Subcutaneous adipose tissue (tissue), 4 donors: ENCODE measurements around the gene PPP1R13B. TPM values are rescaled to one million over a fixed set of nuclear protein-coding genes. Genes with fewer than 3 reads are reported as not detected.

ENCODE experiments used
- total RNA-seq, 4 donors: library from RNA; depleted of rRNA; stranded (reverse); fragments of >200 nt; gene quantifications; one replicate each; pipeline ENCODE4 v1.1.0, GENCODE V29; 2016
- TF ChIP-seq, protein P1 (sequence below): fragments of 450-650 bp; IDR thresholded peaks from one replicate; pipeline ENCODE4 v1.5.1; 2016; ENCODE audit warnings: low read depth, mild to moderate bottlenecking, control low read depth, antibody characterized with exemption, moderate library complexity

PPP1R13B gene
- total RNA-seq, 4 donors from 2014 or later, result 3.6 to 18.8 (median 8.6) TPM

DNA sequence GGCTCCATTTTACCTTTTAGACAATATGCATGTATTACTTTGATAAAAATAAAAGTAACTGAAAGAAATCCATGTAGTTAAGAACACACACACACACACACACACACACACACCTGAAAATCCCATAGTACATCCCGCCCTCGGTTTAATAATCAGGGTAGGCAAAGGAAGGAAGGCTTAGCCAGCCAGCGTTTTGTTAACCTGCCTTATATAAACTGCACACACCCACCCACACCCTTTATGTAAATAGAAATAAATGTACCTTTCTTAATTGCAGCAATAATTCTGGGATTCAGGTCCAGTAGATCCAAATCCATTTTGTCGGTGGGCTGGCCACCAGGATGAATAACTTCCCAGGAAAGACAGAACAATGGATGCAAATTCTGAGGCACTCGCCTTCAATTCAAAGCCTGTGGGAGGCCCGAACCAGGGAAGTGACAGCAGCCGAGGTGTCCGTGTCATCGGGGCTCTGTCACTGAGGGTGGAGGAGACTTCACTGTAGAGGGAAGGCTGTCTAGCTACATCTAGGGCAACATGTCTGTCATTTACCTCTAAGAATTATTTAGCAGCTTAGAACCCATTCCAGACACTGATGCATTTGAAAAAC is 136.5 kb downstream of the PPP1R13B start:
- TF ChIP-seq, protein P1, sequence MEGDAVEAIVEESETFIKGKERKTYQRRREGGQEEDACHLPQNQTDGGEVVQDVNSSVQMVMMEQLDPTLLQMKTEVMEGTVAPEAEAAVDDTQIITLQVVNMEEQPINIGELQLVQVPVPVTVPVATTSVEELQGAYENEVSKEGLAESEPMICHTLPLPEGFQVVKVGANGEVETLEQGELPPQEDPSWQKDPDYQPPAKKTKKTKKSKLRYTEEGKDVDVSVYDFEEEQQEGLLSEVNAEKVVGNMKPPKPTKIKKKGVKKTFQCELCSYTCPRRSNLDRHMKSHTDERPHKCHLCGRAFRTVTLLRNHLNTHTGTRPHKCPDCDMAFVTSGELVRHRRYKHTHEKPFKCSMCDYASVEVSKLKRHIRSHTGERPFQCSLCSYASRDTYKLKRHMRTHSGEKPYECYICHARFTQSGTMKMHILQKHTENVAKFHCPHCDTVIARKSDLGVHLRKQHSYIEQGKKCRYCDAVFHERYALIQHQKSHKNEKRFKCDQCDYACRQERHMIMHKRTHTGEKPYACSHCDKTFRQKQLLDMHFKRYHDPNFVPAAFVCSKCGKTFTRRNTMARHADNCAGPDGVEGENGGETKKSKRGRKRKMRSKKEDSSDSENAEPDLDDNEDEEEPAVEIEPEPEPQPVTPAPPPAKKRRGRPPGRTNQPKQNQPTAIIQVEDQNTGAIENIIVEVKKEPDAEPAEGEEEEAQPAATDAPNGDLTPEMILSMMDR, result no peak

DNA sequence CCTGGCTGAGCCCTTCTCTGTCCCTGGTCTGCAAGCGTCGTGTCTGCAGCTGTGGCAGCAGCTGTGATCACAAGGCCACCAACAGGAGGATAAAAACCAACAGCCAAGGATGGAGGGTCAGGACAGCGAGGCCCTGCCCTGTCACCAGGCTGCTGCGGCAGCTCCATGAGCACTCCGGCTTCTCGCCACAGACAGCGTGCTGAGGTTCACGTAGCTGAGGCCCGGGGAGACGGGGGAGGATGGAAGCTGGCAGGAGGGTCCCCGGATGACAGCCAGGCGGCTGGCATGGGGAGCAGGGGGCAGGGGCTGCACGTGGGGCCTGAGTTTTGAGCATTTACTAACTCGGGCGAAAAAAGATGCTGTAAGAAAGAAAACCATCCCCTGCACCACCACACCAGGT is 137.6 kb downstream of the PPP1R13B start:
- TF ChIP-seq, protein P1, result no peak

DNA sequence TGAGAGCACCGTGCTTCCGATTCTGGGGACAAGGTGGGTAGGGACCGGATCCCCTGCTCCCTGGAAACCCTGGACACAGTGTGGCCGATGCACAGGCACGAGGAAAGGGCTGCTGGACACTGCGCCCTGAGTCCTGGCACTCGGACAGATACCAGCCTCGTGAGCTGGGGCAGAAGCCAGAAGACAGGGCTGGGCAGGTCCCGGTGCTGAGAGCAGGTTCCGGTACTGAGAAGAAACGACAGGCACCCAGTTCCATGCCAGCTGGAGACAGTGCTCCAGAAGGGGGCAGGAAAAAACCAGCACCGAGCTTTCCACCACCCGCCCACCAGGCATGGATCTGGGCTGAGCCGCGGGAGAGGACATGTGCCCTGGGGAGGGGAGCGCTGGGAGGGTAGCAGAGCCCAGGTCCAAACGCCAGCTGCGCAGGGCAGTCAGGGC is 138.6 kb downstream of the PPP1R13B start:
- TF ChIP-seq, protein P1, result no peak

DNA sequence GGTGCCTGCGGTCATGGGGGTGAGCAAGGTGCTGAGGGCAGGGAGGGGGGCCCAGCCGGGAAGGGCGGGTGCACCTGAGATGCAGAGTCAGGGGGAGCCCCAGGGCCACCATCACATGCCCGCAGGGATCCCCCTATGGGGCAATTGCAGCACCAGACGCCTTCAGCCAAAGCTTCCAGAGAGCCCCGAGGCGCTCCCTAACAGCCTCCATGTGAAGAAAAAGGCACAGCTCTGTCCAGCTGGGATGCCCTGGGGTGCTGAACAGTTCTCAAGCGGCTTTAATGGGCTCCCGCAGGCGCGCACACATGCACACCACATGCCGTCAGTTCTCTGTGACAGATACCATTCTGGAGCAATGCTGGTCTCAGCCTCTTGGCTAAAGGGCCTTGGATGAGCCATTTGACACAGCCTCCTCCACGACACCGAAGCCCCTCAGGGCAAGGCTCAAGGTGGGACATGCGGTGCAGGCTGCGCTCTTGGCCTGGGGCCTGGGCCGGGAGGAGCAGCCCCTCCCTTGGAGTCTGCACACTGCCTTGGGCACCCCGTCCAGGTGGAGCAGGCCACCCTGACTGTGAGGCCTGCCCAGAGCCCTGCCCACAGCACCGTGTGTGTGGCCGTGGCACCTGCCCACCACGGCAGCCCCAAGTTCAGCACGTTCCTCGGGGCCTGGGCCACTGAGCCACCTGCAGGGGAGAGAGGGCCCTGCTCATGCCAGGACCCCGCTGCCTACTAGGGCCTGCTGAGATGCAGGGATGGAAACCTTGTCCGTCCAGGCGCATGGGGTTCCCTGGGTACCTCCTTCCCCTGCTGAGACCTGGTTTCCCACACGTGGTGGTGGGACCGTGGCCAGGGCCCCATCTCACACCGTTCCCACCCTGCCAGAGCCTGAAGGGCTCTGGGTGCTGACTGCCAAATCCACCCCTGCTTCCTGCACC is 139.8 kb downstream of the PPP1R13B start:
- TF ChIP-seq, protein P1, result no peak

DNA sequence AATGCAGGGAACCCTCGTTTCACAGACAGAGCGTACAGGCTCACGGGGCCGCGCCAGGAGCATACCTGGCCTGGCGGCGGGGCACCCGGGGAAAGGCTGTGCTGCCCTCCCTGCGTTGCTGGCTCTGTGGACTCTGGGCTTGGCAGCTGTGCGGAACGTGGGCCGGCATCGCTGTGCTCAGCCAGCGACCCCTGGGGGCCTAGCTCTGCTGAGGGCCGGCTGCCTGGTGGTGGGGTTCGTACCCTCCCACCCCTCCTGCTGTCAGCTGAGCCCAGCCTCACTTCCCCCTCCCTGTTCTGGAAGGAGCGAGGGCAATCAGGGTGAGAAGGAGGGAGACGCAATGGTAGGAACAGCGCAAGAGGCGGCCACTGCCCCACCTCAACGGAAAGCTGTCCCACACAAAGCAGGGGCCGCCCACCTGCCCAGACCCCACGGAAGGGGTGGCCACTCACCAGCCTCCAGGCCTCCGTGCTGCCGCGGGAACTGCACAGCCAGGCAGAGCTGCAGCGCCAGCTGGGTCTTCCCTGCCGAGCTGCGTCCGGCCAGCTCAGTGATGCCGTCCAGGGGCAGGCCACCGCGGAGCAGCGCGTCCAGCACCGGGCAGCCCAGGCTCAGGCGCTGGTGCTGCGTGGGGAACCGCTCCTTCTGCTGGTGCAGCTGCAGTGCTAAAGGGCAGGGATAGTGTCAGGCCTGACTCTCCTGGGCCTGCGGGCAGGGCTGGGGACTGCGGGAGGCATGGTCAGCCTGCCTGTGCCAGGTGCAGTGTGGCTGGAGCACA is 140.6 kb downstream of the PPP1R13B start:
- TF ChIP-seq, protein P1, result no peak

DNA sequence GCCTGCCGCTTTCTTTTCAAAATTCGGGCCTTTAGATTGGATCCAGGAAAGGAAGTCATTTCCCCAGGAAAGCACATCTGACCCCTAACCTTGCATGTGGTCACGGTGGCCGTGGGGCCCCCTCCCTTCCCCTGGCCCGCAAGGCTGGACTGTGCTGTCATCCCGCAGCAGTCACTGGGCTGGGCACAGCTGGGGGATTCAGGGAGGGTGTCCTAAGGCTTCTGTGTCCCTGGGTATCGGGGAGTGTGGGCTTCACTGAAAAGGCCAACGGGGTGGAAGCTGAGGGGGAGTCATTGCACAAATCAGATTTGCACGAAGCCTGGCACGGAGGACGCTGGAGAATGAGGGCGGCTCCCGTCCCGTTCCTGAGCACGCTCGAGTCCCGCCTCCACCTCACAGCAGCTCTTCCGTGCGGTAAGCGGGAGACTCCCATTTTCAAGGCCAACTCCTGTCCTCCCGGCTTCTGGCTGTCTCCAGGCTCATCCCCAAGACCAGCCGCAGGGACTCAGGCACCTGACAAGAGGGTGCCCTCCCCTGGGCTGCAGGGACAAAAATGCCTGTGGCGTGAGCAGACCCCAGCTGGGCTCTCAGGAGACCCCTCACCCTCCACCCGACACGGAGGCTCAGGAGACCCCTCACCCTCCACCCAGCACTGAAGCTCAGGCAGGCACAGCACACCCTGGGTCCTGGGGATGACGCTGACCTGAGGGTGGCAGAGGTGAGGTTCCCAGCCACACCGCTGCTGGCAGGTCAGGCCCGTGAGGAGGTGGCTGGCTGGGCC is 141.7 kb downstream of the PPP1R13B start:
- TF ChIP-seq, protein P1, result no peak
